Right ventricle myocardium inferior (tissue), 1 donor: ENCODE measurements around the gene OR8D1. TPM values are rescaled to one million over a fixed set of nuclear protein-coding genes. Genes with fewer than 3 reads are reported as not detected.
"Not testable (repeated sequence)": the region's sequence is repeated elsewhere in the genome, so short reads cannot be mapped to it uniquely, and the experiment has no call there.

Source experiments
- ATAC-seq: fragments of 200-7000 bp; cut with Tn5 transposase; one replicate; pipeline ENCODE4 v1.9.1; 2020; ENCODE audit warnings: mild to moderate bottlenecking, moderate library complexity
- DNase-seq: peaks from one replicate; pipeline ENCODE4 v3.0.0; 2021; ENCODE audit errors: missing footprints
- intact Hi-C: fragments of 100-400 bp; cut with DNase I; formaldehyde crosslinking; loops from one replicate; pipeline ENCODE4 v1.11.0; 2022
- total RNA-seq: library from RNA; stranded (reverse); fragmentation: NEBNext Ultra II Directional; extraction: Animal tissue kit (Norgen Biotek cat#: 25700); gene quantifications from one replicate; pipeline ENCODE4 v1.2.1, GENCODE V29; 2021
- donor health status: DM: no; HTN: yes; CAD: no; lungs with severe emphysema.

Gene OR8D1
- total RNA-seq, 1 donor from 2014 or later: not detected

DNA sequence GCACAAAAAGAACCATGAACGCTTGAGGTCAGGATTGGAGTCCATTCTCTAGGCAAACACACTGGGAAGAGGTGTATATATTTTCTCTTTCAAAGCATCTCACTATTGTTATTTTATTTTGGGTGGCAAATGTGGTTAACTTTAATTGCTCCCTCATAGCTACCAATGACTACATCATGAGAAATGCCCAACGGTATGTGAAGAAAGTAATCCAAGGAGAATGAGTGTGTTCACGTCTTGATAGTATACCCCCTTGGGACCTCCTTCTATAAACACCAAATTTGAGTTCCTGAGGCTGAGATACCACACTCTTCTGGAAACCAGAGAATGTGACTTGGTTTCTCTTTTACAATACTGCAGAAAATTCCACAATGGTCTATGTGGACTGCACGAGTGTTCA is 15.8 kb downstream of the OR8D1 start:
- intact Hi-C loops: no loop called here
- ATAC-seq (no peak), DNase-seq (no peak)

DNA sequence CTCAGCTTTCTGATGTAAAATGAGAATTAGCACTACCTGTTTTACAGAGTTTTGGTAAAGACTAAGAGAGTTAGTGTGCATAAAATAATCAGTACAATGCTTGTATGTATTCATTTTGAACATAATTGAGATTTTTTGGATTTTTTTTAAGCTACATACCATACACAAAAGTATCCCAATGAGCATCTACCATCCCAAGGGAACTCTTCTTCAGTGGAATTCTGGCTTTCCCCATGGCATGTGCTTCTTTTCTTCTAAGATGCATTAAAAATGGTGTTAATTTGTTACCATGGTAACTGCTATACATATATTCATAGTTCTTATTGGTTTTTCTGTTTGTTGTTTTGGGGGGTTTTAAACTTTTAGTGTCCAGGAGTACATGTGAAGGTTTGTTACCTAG is 17.7 kb downstream of the OR8D1 start:
- intact Hi-C loops: no loop called here
- ATAC-seq: no peak
- DNase-seq: no peak

DNA sequence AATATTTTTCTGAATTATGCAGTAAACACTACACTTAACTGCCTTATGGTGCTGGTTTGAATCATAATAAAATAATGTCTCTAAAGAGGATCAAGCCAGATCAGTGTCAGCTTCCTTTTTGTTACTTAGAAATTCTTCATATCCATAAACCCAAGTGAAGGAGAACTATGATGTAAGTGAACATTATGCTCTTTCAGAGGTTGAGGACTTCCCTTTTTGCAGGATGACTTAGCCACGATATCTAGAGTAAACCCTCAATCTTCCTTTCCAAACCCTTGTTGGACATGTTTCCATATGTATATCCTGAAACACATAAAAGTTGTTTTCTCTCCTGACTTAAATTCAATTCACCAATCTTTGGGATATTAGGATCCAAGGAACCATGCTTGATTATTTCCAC is 19.1 kb downstream of the OR8D1 start:
- DNase-seq (no peak), ATAC-seq (no peak)
- intact Hi-C loops: no loop called here

DNA sequence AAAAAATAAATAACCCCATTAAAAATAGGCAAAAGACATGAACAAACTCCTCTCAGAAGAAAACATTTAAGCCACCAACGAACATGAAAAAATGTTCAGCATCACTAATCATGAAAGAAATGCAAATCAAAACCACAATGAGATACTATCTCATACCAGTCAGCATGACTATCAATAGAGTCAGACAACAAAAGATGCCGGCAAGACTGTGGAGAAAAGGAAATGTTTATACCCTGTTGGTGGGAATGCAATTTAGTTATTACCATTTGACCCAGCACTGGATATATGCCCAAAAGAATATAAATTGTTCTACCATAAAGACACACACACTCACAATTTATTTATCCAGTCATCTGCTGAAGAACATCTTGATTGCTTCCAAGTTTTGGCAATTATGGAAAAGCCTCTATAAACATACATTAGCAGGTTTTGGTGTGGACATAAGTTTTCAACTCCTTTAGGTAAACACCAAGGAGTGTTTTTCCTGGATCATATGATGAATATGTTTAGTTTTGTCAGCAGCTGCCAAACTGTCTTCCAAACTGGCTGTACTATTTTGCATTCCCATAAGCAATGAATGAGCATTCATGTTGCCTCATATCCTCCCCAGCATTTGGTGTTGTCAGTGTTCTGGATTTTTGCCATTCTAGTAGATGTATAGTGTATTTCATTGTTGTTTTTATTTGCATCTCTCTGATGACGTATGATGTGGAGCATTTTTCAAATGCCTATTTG is 28.0 kb downstream of the OR8D1 start:
- no peak for ATAC-seq
- intact Hi-C loops: no loop called here
- no peak for DNase-seq

DNA sequence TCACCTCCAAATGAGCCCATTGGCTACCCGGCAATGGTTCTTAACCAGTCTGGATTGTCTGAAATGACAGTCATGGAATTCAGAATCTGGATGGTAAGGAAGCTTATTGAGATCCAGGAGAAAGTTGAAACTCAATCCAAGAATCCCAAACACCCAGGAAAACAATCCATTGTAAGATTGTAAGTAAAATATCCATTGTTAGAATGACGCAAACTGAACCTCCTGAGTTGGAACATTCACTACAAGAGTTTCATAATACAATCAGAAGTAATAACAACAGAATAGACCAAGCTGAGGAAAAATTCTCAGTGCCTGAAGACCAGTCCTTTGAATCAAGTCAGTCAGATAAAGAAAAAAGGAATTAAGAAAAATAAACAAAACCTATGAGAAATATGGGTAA is 35.5 kb downstream of the OR8D1 start:
- ATAC-seq (no peak), DNase-seq (no peak)
- intact Hi-C loops: no loop called here

DNA sequence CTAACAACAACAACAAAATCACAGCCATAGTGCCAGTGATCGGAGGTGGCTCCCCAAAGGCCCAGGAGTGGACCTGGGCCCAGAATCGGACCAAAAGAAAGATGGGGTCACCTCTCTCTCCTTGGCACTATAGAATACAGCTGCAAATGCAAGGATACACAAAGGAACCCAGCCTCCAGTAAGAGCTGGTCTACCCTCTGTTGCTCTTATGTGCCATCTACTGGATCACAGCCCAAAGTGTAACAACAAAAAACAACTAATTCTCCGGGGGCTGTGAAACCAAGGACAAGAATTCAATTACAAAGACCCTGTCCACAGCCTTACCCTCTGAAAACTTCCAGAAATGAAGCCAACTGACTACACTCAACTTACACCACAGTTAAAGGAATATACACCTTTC is 35.9 kb downstream of the OR8D1 start:
- no peak for ATAC-seq
- intact Hi-C loops: no loop called here

DNA sequence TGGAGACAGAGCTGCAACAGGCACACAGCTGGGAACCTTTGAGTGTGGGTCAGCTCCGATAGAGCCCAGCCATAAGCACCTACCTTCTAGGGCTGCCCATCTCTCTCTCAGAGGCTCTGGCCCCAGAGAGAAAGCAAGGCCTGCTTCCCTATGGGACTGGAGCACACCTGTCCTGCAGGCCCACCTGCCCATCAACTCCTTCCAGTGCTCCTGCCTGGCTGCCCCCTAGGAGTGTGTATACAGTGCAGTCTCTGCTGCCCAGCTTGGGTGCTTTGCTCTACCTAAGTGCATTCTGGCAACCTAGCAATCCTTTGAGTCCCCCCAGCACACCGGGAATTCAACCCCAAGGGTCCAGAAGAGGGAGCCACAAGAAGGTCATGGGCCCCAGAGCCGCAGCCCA is 36.5 kb downstream of the OR8D1 start:
- intact Hi-C loops: no loop called here
- no peak for ATAC-seq
- DNase-seq: peak; percentile 65

More for the DNA sequence above, 35.9 kb downstream of the OR8D1 start:
- DNase-seq: no peak

DNA sequence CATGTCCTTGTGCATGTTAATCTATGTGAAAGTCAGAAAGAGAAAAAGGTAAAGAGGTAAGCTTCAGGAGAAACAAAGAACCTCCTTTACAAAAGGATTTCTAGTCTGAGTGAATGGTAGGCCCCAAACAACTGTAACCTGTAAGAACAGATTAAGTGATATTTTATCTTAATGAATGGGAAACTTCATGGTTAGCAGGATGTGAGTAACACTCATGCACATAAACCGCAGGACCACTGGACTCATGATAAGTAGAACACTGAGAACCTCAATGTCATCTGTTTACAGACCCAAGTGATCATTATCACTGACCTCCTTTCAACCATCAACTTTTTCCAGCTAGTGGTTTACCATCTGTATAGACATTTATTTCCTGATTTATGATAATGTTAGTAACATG is 37.7 kb downstream of the OR8D1 start:
- intact Hi-C loops: no loop called here
- ATAC-seq (no peak), DNase-seq (no peak)

DNA sequence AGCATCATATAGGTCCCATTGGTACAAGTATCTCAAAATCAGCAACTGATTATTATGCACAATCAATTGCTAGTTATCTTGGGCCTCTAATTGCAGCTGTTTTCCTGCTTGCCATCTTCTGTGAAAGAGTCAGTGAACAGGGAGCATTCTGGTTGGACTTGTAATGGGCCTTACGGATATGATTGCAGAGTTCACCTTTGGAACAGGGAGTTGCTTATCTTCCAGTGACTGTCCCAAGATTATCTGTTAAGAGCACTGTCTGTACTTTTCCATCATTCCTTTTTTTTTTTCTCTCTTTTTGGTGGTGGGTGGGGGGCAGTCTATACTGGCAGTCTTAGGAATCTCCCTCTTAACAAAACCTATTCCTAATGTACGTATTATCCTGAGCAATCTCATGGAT is 39.7 kb downstream of the OR8D1 start:
- DNase-seq: no peak
- no peak for ATAC-seq
- intact Hi-C loops: no loop called here

DNA sequence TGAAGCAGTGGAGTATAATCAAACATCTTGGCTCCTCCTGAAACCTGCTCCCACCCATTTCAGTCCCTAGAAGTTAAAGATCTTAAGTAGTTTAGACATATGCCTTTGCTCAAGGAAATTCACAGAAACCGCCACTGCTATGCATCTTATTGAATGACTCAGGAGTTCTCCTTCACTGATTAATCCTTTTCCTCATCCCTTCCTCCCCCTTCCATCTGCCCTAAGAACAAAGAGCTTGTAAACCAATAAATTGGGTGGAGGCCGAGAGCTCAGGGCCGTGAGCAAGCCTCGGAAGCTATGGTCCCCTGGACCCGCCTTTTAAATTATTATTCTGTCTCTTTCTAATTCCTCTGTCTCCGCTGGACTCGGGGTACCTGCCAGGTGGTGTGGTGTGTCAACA is 42.9 kb downstream of the OR8D1 start:
- DNase-seq, ATAC-seq, intact Hi-C loops: not testable (repeated sequence)

DNA sequence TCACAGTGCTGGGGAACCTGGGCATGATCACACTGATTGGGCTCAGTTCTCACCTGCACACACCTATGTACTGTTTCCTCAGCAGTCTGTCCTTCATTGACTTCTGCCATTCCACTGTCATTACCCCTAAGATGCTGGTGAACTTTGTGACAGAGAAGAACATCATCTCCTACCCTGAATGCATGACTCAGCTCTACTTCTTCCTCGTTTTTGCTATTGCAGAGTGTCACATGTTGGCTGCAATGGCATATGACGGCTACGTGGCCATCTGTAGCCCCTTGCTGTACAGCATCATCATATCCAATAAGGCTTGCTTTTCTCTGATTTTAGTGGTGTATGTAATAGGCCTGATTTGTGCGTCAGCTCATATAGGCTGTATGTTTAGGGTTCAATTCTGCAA is 48.7 kb downstream of the OR8D1 start:
- DNase-seq, intact Hi-C loops: not testable (repeated sequence)

DNA sequence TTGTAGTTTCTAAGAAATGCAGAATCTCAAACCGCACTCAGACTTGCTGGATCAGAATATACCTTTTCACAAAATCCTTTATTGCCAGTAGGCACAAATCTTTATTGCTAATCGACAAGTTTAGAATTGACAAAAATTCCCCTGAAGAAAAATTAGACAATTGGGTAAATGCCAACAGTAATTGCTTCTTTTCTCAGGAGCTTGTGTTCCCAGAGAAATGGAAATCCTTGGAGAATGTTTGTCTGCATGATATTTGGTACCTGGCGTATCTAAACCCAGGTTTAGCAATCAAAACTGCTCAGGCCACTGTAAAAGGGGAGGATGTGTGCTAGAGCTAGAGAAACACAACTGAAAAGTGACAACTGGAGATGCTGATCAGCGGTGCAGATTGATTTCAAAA is 57.7 kb downstream of the OR8D1 start, which contains the start of gene OR8G5:
OR8G5 (plus strand) TSS at position 301 of the 400 bp plus-strand sequence. CDS start 8,556 bp downstream, outside the sequence.
- ATAC-seq (no peak), DNase-seq (no peak)
- intact Hi-C loops: no loop called here

More for the DNA sequence above, 48.7 kb downstream of the OR8D1 start:
- not testable (repeated sequence) for ATAC-seq

Other genes starting within 250 kb of the OR8D1 start
- gene VWA5A, start 198.5 kb downstream of the OR8D1 start, total RNA-seq: 4.2 TPM
- not detected for gene OR10D3, start 130.6 kb downstream of the OR8D1 start, total RNA-seq
- gene OR8G1, start 72.9 kb downstream of the OR8D1 start, total RNA-seq: not detected
- not detected for gene OR8G5, start 57.6 kb downstream of the OR8D1 start, total RNA-seq
- not detected for gene OR8D2, start 6.2 kb upstream of the OR8D1 start, total RNA-seq
- gene OR8B2, start 70.5 kb upstream of the OR8D1 start, total RNA-seq: not detected
- not detected for gene OR8B3, start 85.1 kb upstream of the OR8D1 start, total RNA-seq
- not detected for gene OR8B4, start 110.9 kb upstream of the OR8D1 start, total RNA-seq
- gene OR8B8, start 131.7 kb upstream of the OR8D1 start, total RNA-seq: not detected
- not detected for gene OR8B12, start 229.7 kb upstream of the OR8D1 start, total RNA-seq